IMR-90 (cell line): ENCODE results near the gene CTNNBIP1. TPM values are rescaled to one million over a fixed set of nuclear protein-coding genes. Genes with fewer than 3 reads are reported as not detected.
A peak's percentile ranks its signal among the peaks of the same experiment; 100 is the strongest.

Experiments used
- ATAC-seq: fragments of 200-7000 bp; cut with Tn5 transposase; 2 replicates; pipeline ENCODE4 v1.9.1; 2020; ENCODE audit warnings: low read depth, mild to moderate bottlenecking, moderate library complexity
- BruUV-seq: library from RNA; stranded (reverse); fragments of 400-500 nt; replicated peaks from 2 replicates; lab custom pipeline; 2021; lab: Mats Ljungman, UMichigan
- CTCF ChIA-PET: fragments of 300-600 bp; formaldehyde crosslinking; extraction: SDS; loops from one replicate; lab custom pipeline; 2021; ENCODE audit warnings: antibody characterized with exemption; lab: Yijun Ruan, JAX
- POLR2A ChIA-PET: fragments of 300-600 bp; sonication (Branson Sonifier 250); formaldehyde crosslinking; loops from one replicate; lab custom pipeline; 2022; ENCODE audit warnings: antibody characterized with exemption; ENCODE audit not compliant: unreplicated experiment; lab: Charles Lee
- DNase-seq: peaks from one replicate; pipeline ENCODE4 v3.0.0; 2013
- H2AFZ ChIP-seq: replicated peaks from 2 replicates; pipeline ENCODE3; 2013; ENCODE audit warnings: low read length, mild to moderate bottlenecking; ENCODE audit not compliant: poor library complexity
- H2AK5ac ChIP-seq: 2 replicates; pipeline ENCODE4 v1.6.1; 2013; ENCODE audit warnings: low read depth, low read length, inconsistent platforms
- H2AK9ac ChIP-seq: replicated peaks from 2 replicates; pipeline ENCODE3; 2013; ENCODE audit warnings: mild to moderate bottlenecking, low read depth, low read length, moderate library complexity; ENCODE audit not compliant: poor library complexity
- H2BK120ac ChIP-seq: 2 replicates; pipeline ENCODE4 v1.6.1; 2013; ENCODE audit warnings: low read depth, low read length, inconsistent platforms
- H2BK15ac ChIP-seq: 3 replicates; pipeline ENCODE4 v1.6.1; 2013; ENCODE audit warnings: low read depth, low read length, inconsistent platforms
- H2BK20ac ChIP-seq: 2 replicates; pipeline ENCODE4 v1.6.1; 2013; ENCODE audit warnings: low read depth, mild to moderate bottlenecking, inconsistent platforms, low read length, moderate library complexity
- H2BK5ac ChIP-seq: 2 replicates; pipeline ENCODE4 v1.6.1; 2013; ENCODE audit warnings: mild to moderate bottlenecking, low read depth, low read length, inconsistent platforms; ENCODE audit not compliant: poor library complexity, severe bottlenecking
- H3K14ac ChIP-seq: replicated peaks from 2 replicates; pipeline ENCODE4 v1.6.1; 2013; ENCODE audit warnings: low read depth, low read length, inconsistent platforms
- H3K18ac ChIP-seq: 2 replicates; pipeline ENCODE4 v1.6.1; 2013; ENCODE audit warnings: low read depth, low read length, control low read depth
- H3K23ac ChIP-seq: 2 replicates; pipeline ENCODE4 v1.6.1; 2013; ENCODE audit warnings: low read depth, low read length, inconsistent platforms
- H3K27ac ChIP-seq: 2 replicates; pipeline ENCODE4 v1.5.1; 2013; ENCODE audit warnings: mild to moderate bottlenecking, control low read depth, low read length; ENCODE audit not compliant: insufficient read depth
- H3K27me3 ChIP-seq: 2 replicates; pipeline ENCODE4 v1.6.1; 2013; ENCODE audit warnings: low read length; ENCODE audit not compliant: control insufficient read depth, insufficient read depth
- H3K36me3 ChIP-seq: 2 replicates; pipeline ENCODE4 v1.6.1; 2013; ENCODE audit warnings: low read length, mixed read lengths; ENCODE audit not compliant: control insufficient read depth, insufficient read depth
- H3K4ac ChIP-seq: 2 replicates; pipeline ENCODE4 v1.6.1; 2013; ENCODE audit warnings: low read depth, low read length, inconsistent platforms
- H3K4me1 ChIP-seq: 2 replicates; pipeline ENCODE4 v1.6.1; 2013; ENCODE audit warnings: low read length, mixed read lengths; ENCODE audit not compliant: control insufficient read depth, insufficient read depth
- H3K4me2 ChIP-seq: 2 replicates; pipeline ENCODE4 v1.6.1; 2013; ENCODE audit warnings: low read depth, mild to moderate bottlenecking, control low read depth, low read length, moderate library complexity
- H3K4me3 ChIP-seq: 2 replicates; pipeline ENCODE4 v1.5.1; 2013; ENCODE audit warnings: low read depth, mild to moderate bottlenecking, control low read depth, low read length, moderate library complexity; ENCODE audit not compliant: insufficient read depth
- H3K56ac ChIP-seq: 2 replicates; pipeline ENCODE4 v1.6.1; 2013; ENCODE audit warnings: low read length, inconsistent platforms; ENCODE audit not compliant: insufficient read depth; ENCODE audit errors: extremely low read depth
- H3K79me1 ChIP-seq, 2 experiments: 2 replicates each; pipeline ENCODE4 v1.6.1; 2013; ENCODE audit warnings: low read length in 2 of 2, inconsistent platforms in 1 of 2, low read depth in 1 of 2
- H3K9ac ChIP-seq: 2 replicates; pipeline ENCODE4 v1.6.1; 2013; ENCODE audit warnings: low read depth, low read length, control low read depth
- H3K9me1 ChIP-seq: 2 replicates; pipeline ENCODE4 v1.6.1; 2013; ENCODE audit warnings: low read length, inconsistent platforms; ENCODE audit not compliant: insufficient read depth
- H3K9me3 ChIP-seq: 2 replicates; pipeline ENCODE4 v1.6.1; 2013; ENCODE audit warnings: low read length; ENCODE audit not compliant: control insufficient read depth, insufficient read depth
- H4K20me1 ChIP-seq: 2 replicates; pipeline ENCODE4 v1.6.1; 2013; ENCODE audit warnings: low read length, inconsistent platforms; ENCODE audit not compliant: insufficient read depth
- H4K5ac ChIP-seq: 2 replicates; pipeline ENCODE4 v1.6.1; 2013; ENCODE audit warnings: mild to moderate bottlenecking, low read depth, low read length, control low read depth
- H4K8ac ChIP-seq, 2 experiments: 2 replicates each; pipeline ENCODE4 v1.6.1; 2013; ENCODE audit warnings: low read depth in 2 of 2, low read length in 2 of 2, control low read depth in 1 of 2, inconsistent platforms in 1 of 2
- H4K91ac ChIP-seq: 2 replicates; pipeline ENCODE4 v1.6.1; 2013; ENCODE audit warnings: low read depth, low read length, inconsistent platforms; ENCODE audit not compliant: insufficient read depth
- CEBPB ChIP-seq: IDR thresholded peaks from 2 replicates; pipeline ENCODE4 v1.6.1; 2012; ENCODE audit warnings: low read depth, low read length, improper control_type of control experiment
- MAZ ChIP-seq: IDR thresholded peaks from 2 replicates; pipeline ENCODE4 v1.6.1; 2012; ENCODE audit warnings: low read depth, mild to moderate bottlenecking, low read length, improper control_type of control experiment, moderate library complexity, borderline replicate concordance
- NFE2L2 ChIP-seq: fragments of 150-350 bp; IDR thresholded peaks from 2 replicates; pipeline ENCODE4 v1.6.1; 2016; ENCODE audit warnings: low read depth, mild to moderate bottlenecking, low read length
- SMC3 ChIP-seq: fragments of 150-350 bp; IDR thresholded peaks from 2 replicates; pipeline ENCODE4 v1.6.1; 2016; ENCODE audit warnings: low read depth, mild to moderate bottlenecking, antibody characterized with exemption, low read length, moderate library complexity
- WGBS, 2 experiments: methylation state at CpG; one replicate each; pipeline versions ENCODE4 v1.1.5 to v1.1.7; 2013; ENCODE audit warnings: missing lambda C conversion rate in 2 of 2; ENCODE audit not compliant: insufficient read length in 1 of 2; ENCODE audit errors: extremely low coverage in 2 of 2; 5-methylcytosine and 5-hydroxymethylcytosine counted together
- dilution Hi-C: fragments of 300-500 bp; cut with HindIII; formaldehyde crosslinking; loops from one replicate; pipeline ENCODE4 v1.14.3; 2018; ENCODE audit warnings: low sequenced_read_pairs; ENCODE audit not compliant: unreplicated experiment
- in situ Hi-C: fragments of 300-500 bp; cut with MboI; formaldehyde crosslinking; loops from 3 replicates; pipeline ENCODE4 v1.14.3; 2019; ENCODE audit warnings: low sequenced_read_pairs, inconsistent platforms, mixed read lengths
- intact Hi-C: fragments of 100-400 bp; cut with micrococcal nuclease; formaldehyde crosslinking; loops from 2 replicates; pipeline ENCODE4 v1.10.0; 2022
- polyA plus RNA-seq, 3 experiments: library from polyadenylated mRNA; depleted of rRNA; stranded (reverse); fragments of >200 nt; gene quantifications; 2 replicates each; pipeline ENCODE4 v1.2.3, GENCODE V29; 2012; ENCODE audit warnings: low replicate concordance in 1 of 3
- total RNA-seq: library from RNA; depleted of rRNA; stranded (reverse); fragments of >200 nt; gene quantifications from 2 replicates; pipeline ENCODE4 v1.2.3, GENCODE V29; 2012
- TF ChIP-seq, protein P1 (sequence below): conservative IDR thresholded peaks from 2 replicates; pipeline ENCODE4 v1.5.1; 2012; ENCODE audit warnings: mild to moderate bottlenecking, low read depth, low read length, improper control_type of control experiment
- TF ChIP-seq, protein P2 (sequence below): fragments of 150-350 bp; IDR thresholded peaks from 2 replicates; pipeline ENCODE4 v1.6.1; 2016; ENCODE audit warnings: low read depth, mild to moderate bottlenecking, low read length, moderate library complexity, borderline replicate concordance

Gene CTNNBIP1
- total and polyA plus RNA-seq, 2 of the 4 experiments (the other 2 are of a cell fraction) = 24.7 to 28.5 TPM

- TF ChIP-seq, protein P1, sequence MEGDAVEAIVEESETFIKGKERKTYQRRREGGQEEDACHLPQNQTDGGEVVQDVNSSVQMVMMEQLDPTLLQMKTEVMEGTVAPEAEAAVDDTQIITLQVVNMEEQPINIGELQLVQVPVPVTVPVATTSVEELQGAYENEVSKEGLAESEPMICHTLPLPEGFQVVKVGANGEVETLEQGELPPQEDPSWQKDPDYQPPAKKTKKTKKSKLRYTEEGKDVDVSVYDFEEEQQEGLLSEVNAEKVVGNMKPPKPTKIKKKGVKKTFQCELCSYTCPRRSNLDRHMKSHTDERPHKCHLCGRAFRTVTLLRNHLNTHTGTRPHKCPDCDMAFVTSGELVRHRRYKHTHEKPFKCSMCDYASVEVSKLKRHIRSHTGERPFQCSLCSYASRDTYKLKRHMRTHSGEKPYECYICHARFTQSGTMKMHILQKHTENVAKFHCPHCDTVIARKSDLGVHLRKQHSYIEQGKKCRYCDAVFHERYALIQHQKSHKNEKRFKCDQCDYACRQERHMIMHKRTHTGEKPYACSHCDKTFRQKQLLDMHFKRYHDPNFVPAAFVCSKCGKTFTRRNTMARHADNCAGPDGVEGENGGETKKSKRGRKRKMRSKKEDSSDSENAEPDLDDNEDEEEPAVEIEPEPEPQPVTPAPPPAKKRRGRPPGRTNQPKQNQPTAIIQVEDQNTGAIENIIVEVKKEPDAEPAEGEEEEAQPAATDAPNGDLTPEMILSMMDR = no peak
These were observed 26.3 kb downstream of the CTNNBIP1 start (continued) for GRCh38 chr1:9883585-9884449.

DNA sequence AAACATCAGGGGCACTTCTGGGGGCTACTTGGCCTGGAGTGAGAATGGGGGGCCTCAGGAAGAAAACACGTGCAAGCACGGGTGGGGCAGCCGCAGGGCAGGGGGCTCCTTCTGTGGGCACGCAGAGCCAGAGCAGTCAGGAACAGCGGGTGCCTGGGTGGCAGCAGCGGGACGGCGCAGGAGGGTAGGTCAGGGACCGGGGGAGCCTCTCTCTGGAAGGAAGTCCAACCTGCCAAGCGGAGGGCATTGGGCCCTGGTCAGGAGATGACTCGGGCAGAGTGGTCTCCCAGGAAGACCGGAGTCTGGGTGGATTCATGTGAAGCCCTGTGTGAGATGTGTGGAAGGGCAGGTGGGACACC, 27.1 kb downstream of the CTNNBIP1 start:
- Histone ChIP-seq H2BK5ac (no peak overlapping the region), H3K27ac (no peak overlapping the region), H3K18ac (no peak overlapping the region), H2BK15ac (no peak overlapping the region), H3K9ac (no peak overlapping the region), H3K36me3 (no peaks in the 10 kb centered on the region), H3K4me1 (peaks cover 13% of the 10 kb centered on the region), H3K79me1 (peaks cover 3 to 38% of the 10 kb centered on the region in 2 experiments; a peak in 3 of 4 replicates), H3K23ac (no peak overlapping the region), H2AK5ac (peak overlapping the region; percentile 51; the same call in 1 of the 2 replicates), H3K56ac (no peak overlapping the region), H4K5ac (no peak overlapping the region), H3K4me3 (no peak overlapping the region), H4K8ac (no peak overlapping the region), H3K14ac (no peak overlapping the region), H3K4me2 (no peak overlapping the region), H2AK9ac (no peak overlapping the region), H2BK120ac (no peak overlapping the region), H3K9me1 (peaks cover 23% of the 10 kb centered on the region), H3K9me3 (no peaks in the 10 kb centered on the region), H4K91ac (no peak overlapping the region), H2BK20ac (no peak overlapping the region), H2AFZ (no peak overlapping the region), H4K20me1 (peaks cover 3% of the 10 kb centered on the region; the same call in 1 of the 2 replicates), H3K27me3 (no peaks in the 10 kb centered on the region), H3K4ac (no peak overlapping the region)
- ChIA-PET POLR2A (no interaction called here), CTCF (no interaction called here)
- DNase-seq = no peak
- ATAC-seq = no peak
- WGBS, 2 experiments = 92% methylated on average over 10 of the region's 12 CpGs; no CpG with 5 or more reads in 1 of the 2 experiments
- dilution Hi-C loops = no loop called here
- no peak for TF ChIP-seq SMC3
- no peak for TF ChIP-seq NFE2L2
- no peak for TF ChIP-seq MAZ
- TF ChIP-seq, protein P2, sequence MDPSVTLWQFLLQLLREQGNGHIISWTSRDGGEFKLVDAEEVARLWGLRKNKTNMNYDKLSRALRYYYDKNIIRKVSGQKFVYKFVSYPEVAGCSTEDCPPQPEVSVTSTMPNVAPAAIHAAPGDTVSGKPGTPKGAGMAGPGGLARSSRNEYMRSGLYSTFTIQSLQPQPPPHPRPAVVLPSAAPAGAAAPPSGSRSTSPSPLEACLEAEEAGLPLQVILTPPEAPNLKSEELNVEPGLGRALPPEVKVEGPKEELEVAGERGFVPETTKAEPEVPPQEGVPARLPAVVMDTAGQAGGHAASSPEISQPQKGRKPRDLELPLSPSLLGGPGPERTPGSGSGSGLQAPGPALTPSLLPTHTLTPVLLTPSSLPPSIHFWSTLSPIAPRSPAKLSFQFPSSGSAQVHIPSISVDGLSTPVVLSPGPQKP = no peak
- TF ChIP-seq CEBPB = no peak
- no TSS peak for BruUV-seq
- intact Hi-C loops = no loop called here
- in situ Hi-C loops = no loop called here
